ENCODE data around the gene PRAME. TPM values are rescaled to one million over a fixed set of nuclear protein-coding genes. Genes with fewer than 3 reads are reported as not detected.

PRAME gene
- total RNA-seq, 1 donor from 2014 or later, result not detected

DNA sequence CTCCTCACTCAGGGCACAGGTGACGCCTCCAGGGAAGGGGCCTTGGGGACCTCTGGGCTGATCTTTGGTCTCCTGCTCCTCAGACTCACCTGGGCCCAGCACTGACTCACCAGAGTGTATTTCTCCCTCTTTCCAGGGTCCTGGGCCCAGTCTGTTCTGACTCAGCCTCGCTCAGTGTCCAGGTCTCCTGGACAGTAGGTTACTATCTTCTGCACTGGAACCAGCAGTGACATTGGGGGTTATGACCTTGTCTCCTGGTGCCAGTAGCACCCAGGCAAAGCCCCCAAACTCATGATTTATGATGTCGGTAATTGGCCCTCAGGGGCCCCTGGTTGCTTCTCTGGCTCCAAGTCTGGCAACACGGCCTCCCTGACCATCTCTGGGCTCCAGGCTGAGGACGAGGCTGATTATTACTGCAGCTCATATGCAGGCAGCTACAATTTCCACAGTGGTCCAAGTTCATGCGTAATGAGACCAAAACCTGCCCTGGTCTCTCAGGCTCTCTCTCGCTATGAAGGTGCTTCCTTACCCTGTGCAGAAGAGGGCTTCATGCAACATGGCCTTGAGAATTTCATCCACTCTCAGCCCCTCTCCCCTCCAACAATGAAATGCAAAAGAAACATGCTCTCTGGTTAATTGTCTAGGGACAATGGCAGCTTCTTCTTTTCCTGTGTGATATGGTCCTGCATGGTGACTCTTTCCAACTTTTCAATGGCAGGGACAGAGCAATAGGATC is 21.0 kb upstream of the PRAME start:
- Histone ChIP-seq H3K9ac (ENCODE audit: low read length) (no peak overlapping the region), H3K4me3 (ENCODE audit: insufficient read depth, low read depth, low read length) (no peak overlapping the region), H3K4me2 (ENCODE audit: low read length) (no peak overlapping the region), H3K36me3 (ENCODE audit: insufficient read depth, low read length) (no peaks in the 10 kb centered on the region), H3K27ac (ENCODE audit: low read depth, low read length) (no peak overlapping the region), H3K9me3 (ENCODE audit: insufficient read depth, low read depth, low read length) (no peaks in the 10 kb centered on the region), H3K79me2 (ENCODE audit: insufficient read depth, low read length) (no peaks in the 10 kb centered on the region), H4K20me1 (ENCODE audit: insufficient read depth, low read length) (no peaks in the 10 kb centered on the region), H3K4me1 (ENCODE audit: insufficient read depth, low read length) (peaks cover 2% of the 10 kb centered on the region), H3K27me3 (ENCODE audit: insufficient read depth, low read length) (peaks cover 2% of the 10 kb centered on the region), H2AFZ (ENCODE audit: low read depth, low read length) (no peak overlapping the region)
- TF ChIP-seq CTCF (IDR thresholded peaks at IDR 0.05; ENCODE audit: insufficient read depth, low read depth, low read length) (no peak), EZH2 (IDR thresholded peaks at IDR 0.05; ENCODE audit: insufficient read depth, low read length) (no peak)
- FAIRE-seq (no peak), DNase-seq (ENCODE audit: low read depth) (no peak)
- Mint-ChIP-seq H3K36me3 (ENCODE audit: low read depth, unreplicated experiment) (no peaks in the 10 kb centered on the region), H3K9me3 (ENCODE audit: unreplicated experiment) (no peaks in the 10 kb centered on the region), H3K4me3 (ENCODE audit: unreplicated experiment) (no peak overlapping the region), H3K27ac (ENCODE audit: unreplicated experiment) (no peak overlapping the region), H3K4me1 (ENCODE audit: low read depth, unreplicated experiment) (no peaks in the 10 kb centered on the region), H3K27me3 (ENCODE audit: low read depth, unreplicated experiment) (peaks cover 61% of the 10 kb centered on the region)

- Mint-ChIP-seq H3K36me3 (ENCODE audit: low read depth, unreplicated experiment) (no peaks in the 10 kb centered on the region), H3K4me1 (ENCODE audit: low read depth, unreplicated experiment) (no peaks in the 10 kb centered on the region), H3K27me3 (ENCODE audit: low read depth, unreplicated experiment) (peaks cover 69% of the 10 kb centered on the region), H3K27ac (ENCODE audit: unreplicated experiment) (no peak overlapping the region), H3K4me3 (ENCODE audit: unreplicated experiment) (no peak overlapping the region), H3K9me3 (ENCODE audit: unreplicated experiment) (no peaks in the 10 kb centered on the region)
- H3K9ac ChIP-seq (ENCODE audit: low read length), result no peak overlapping the region
- no peaks in the 10 kb centered on the region for H3K79me2 ChIP-seq (ENCODE audit: insufficient read depth, low read length)
- H3K4me1 ChIP-seq (ENCODE audit: insufficient read depth, low read length), result peaks cover 2% of the 10 kb centered on the region
- H2AFZ ChIP-seq (ENCODE audit: low read depth, low read length), result no peak overlapping the region
- H3K4me3 ChIP-seq (ENCODE audit: insufficient read depth, low read depth, low read length), result no peak overlapping the region
- FAIRE-seq (no peak), DNase-seq (ENCODE audit: low read depth) (no peak)
- no peaks in the 10 kb centered on the region for H3K36me3 ChIP-seq (ENCODE audit: insufficient read depth, low read length)
- no peak for TF ChIP-seq CTCF (IDR thresholded peaks at IDR 0.05; ENCODE audit: insufficient read depth, low read depth, low read length)
- no peak for TF ChIP-seq EZH2 (IDR thresholded peaks at IDR 0.05; ENCODE audit: insufficient read depth, low read length)
- H3K27me3 ChIP-seq (ENCODE audit: insufficient read depth, low read length), result peaks cover 2% of the 10 kb centered on the region
- H3K4me2 ChIP-seq (ENCODE audit: low read length), result no peak overlapping the region
- H3K9me3 ChIP-seq (ENCODE audit: insufficient read depth, low read depth, low read length), result no peaks in the 10 kb centered on the region
- no peak overlapping the region for H3K27ac ChIP-seq (ENCODE audit: low read depth, low read length)
- H4K20me1 ChIP-seq (ENCODE audit: insufficient read depth, low read length), result no peaks in the 10 kb centered on the region
Observed at GRCh38 chr22:22578702-22579424, 19.8 kb upstream of the PRAME start.

All from astrocyte (in vitro differentiated cells and primary cell).